CD14-positive monocyte (primary cell): ENCODE results near the gene RANBP3L. TPM values are rescaled to one million over a fixed set of nuclear protein-coding genes. Genes with fewer than 3 reads are reported as not detected.

Source experiments
- DNase-seq, 3 donors: peaks; one replicate each; pipeline ENCODE4 v3.0.0-alpha.2; 2011 to 2022
- H2AFZ ChIP-seq: 2 replicates; pipeline ENCODE4 v1.6.0; 2012; ENCODE audit warnings: mild to moderate bottlenecking, low read depth, low read length, inconsistent platforms; ENCODE audit not compliant: insufficient read depth, poor library complexity, severe bottlenecking
- H3K27ac ChIP-seq, 2 donors: 1 replicate in 1 of 2; 2 replicates in 1 of 2; pipeline ENCODE4 v1.5.1; 2012 to 2013; ENCODE audit warnings: low read length in 2 of 2, control low read depth in 1 of 2, inconsistent platforms in 1 of 2, low read depth in 1 of 2, mild to moderate bottlenecking in 1 of 2
- H3K27me3 ChIP-seq, 2 donors: one replicate each; pipeline versions ENCODE4 v1.6.0 to v1.6.1; 2011 to 2013; ENCODE audit warnings: low read length in 2 of 2; ENCODE audit not compliant: control insufficient read depth in 2 of 2, insufficient read depth in 2 of 2
- H3K36me3 ChIP-seq, 2 donors: replicated peaks in 1 of 2; 1 replicate in 1 of 2; 2 replicates in 1 of 2; pipeline versions ENCODE4 v1.5.1 to v1.6.1; 2012 to 2013; ENCODE audit warnings: low read length in 2 of 2, control low read depth in 1 of 2, inconsistent platforms in 1 of 2, mild to moderate bottlenecking in 1 of 2; ENCODE audit not compliant: insufficient read depth in 2 of 2, control insufficient read depth in 1 of 2
- H3K4me1 ChIP-seq, 2 donors: 1 replicate in 1 of 2; 2 replicates in 1 of 2; pipeline versions ENCODE4 v1.5.1 to v1.6.1; 2012 to 2013; ENCODE audit warnings: low read length in 2 of 2, control low read depth in 1 of 2, inconsistent platforms in 1 of 2, mild to moderate bottlenecking in 1 of 2, moderate library complexity in 1 of 2; ENCODE audit not compliant: insufficient read depth in 2 of 2, control insufficient read depth in 1 of 2
- H3K4me2 ChIP-seq: replicated peaks from 2 replicates; pipeline ENCODE3; 2012; ENCODE audit warnings: low read length, moderate library complexity, mild to moderate bottlenecking; ENCODE audit not compliant: poor library complexity, severe bottlenecking; ENCODE audit errors: extremely low read depth
- H3K4me3 ChIP-seq, 3 experiments: fragments of 200-600 bp in 1 of 3; sonication (generic) in 1 of 3; replicated peaks in 1 of 3; 1 replicate in 2 of 3; 2 replicates in 1 of 3; pipeline ENCODE4 v1.5.1; 2011 to 2013; ENCODE audit warnings: low read length in 3 of 3, mild to moderate bottlenecking in 3 of 3, control low read depth in 2 of 3, low read depth in 2 of 3, inconsistent platforms in 1 of 3, moderate library complexity in 1 of 3
- H3K79me2 ChIP-seq: 2 replicates; pipeline ENCODE4 v1.6.0; 2012; ENCODE audit warnings: mild to moderate bottlenecking, control low read depth, inconsistent platforms, low read length, moderate library complexity; ENCODE audit not compliant: insufficient read depth
- H3K9ac ChIP-seq: 2 replicates; pipeline ENCODE4 v1.6.0; 2017; ENCODE audit warnings: low read length, mild to moderate bottlenecking; ENCODE audit not compliant: insufficient read depth, poor library complexity, severe bottlenecking
- H3K9me3 ChIP-seq, 2 donors: replicated peaks in 1 of 2; 1 replicate in 1 of 2; 2 replicates in 1 of 2; pipeline versions ENCODE4 v1.5.1 to v1.6.1; 2012 to 2013; ENCODE audit warnings: low read length in 2 of 2, control low read depth in 1 of 2; ENCODE audit not compliant: control insufficient read depth in 1 of 2, insufficient read depth in 1 of 2
- H4K20me1 ChIP-seq: 2 replicates; pipeline ENCODE4 v1.6.0; 2012; ENCODE audit warnings: mild to moderate bottlenecking, low read length, control low read depth, moderate library complexity; ENCODE audit not compliant: insufficient read depth
- H3K27ac Mint-ChIP-seq, 7 donors: one replicate each; pipeline ENCODE4 v1.8.0; 2020; ENCODE audit warnings: mild to moderate bottlenecking in 7 of 7, mixed read lengths in 7 of 7, moderate library complexity in 6 of 7, inconsistent platforms in 2 of 7
- H3K27me3 Mint-ChIP-seq, 3 donors: one replicate each; pipeline ENCODE4 v1.8.0; 2021 to 2022; ENCODE audit warnings: low read depth in 3 of 3, mild to moderate bottlenecking in 3 of 3, mixed read lengths in 3 of 3, moderate library complexity in 3 of 3, inconsistent platforms in 1 of 3
- H3K36me3 Mint-ChIP-seq, 2 donors: one replicate each; pipeline ENCODE4 v1.8.0; 2020; ENCODE audit warnings: mixed read lengths in 2 of 2, inconsistent platforms in 1 of 2, mild to moderate bottlenecking in 1 of 2
- H3K4me1 Mint-ChIP-seq: one replicate; pipeline ENCODE4 v1.8.0; 2020; ENCODE audit warnings: mild to moderate bottlenecking, mixed read lengths
- H3K4me3 Mint-ChIP-seq, 2 donors: one replicate each; pipeline ENCODE4 v1.8.0; 2020; ENCODE audit warnings: mild to moderate bottlenecking in 2 of 2, mixed read lengths in 2 of 2, moderate library complexity in 1 of 2
- H3K9me3 Mint-ChIP-seq, 7 donors: one replicate each; pipeline ENCODE4 v1.8.0; 2020 to 2022; ENCODE audit warnings: mixed read lengths in 7 of 7, mild to moderate bottlenecking in 6 of 7, moderate library complexity in 6 of 7, inconsistent platforms in 2 of 7
- CTCF ChIP-seq: fragments of 200-600 bp; IDR thresholded peaks from one replicate; pipeline ENCODE4 v1.8.0; 2022; ENCODE audit warnings: antibody characterized with exemption, mild to moderate bottlenecking
- WGBS: methylation state at CpG from one replicate; pipeline ENCODE4 v1.1.5; 2013; ENCODE audit warnings: missing lambda C conversion rate; ENCODE audit not compliant: insufficient coverage; 5-methylcytosine and 5-hydroxymethylcytosine counted together
- intact Hi-C, 2 donors: fragments of 100-400 bp; cut with micrococcal nuclease; formaldehyde crosslinking; loops; one replicate each; pipeline versions ENCODE4 v1.15.0 to v1.15.1; 2023
- polyA plus RNA-seq, 3 donors: library from polyadenylated mRNA; depleted of rRNA in 1 of 3; unstranded in 2 of 3; stranded (reverse) in 1 of 3; fragments of 300-500 nt in 2 of 3; fragments of >200 nt in 1 of 3; fragmentation: Illumina TruSeq in 2 of 3; gene quantifications; 1 replicate in 2 of 3; 2 replicates in 1 of 3; pipeline ENCODE4 v1.2.3, GENCODE V29; 2012 to 2021

Gene RANBP3L
- polyA plus RNA-seq, 3 donors, result not detected

GRCh38 chr5:36215910-36216309 is 85.8 kb downstream of the RANBP3L start:
- TF ChIP-seq CTCF, result no peak
- Histone ChIP-seq H3K27ac (no peak overlapping the region), H3K9ac (no peak overlapping the region), H3K36me3 (peaks cover 34 to 73% of the 10 kb centered on the region in 2 donors), H3K4me3 (no peak overlapping the region), H3K4me2 (no peak overlapping the region), H3K79me2 (no peaks in the 10 kb centered on the region), H4K20me1 (no peaks in the 10 kb centered on the region), H2AFZ (no peak overlapping the region), H3K4me1 (no peaks in the 10 kb centered on the region), H3K27me3 (no peaks in the 10 kb centered on the region), H3K9me3 (no peaks in the 10 kb centered on the region)
- Mint-ChIP-seq H3K4me3 (no peak overlapping the region), H3K9me3 (no peaks in the 10 kb centered on the region), H3K4me1 (no peaks in the 10 kb centered on the region), H3K36me3 (peaks cover 53% of the 10 kb centered on the region in 2 donors), H3K27ac (no peak overlapping the region), H3K27me3 (no peaks in the 10 kb centered on the region)
- DNase-seq, result no peak
- intact Hi-C loops, result no loop called here
- WGBS, result no CpG with 5 or more reads among the region's 2 CpGs

GRCh38 chr5:36214436-36214835 is 87.3 kb downstream of the RANBP3L start:
- Histone ChIP-seq H3K4me1 (no peaks in the 10 kb centered on the region), H3K79me2 (no peaks in the 10 kb centered on the region), H3K9me3 (no peaks in the 10 kb centered on the region), H3K27ac (no peak overlapping the region), H3K27me3 (no peaks in the 10 kb centered on the region), H3K4me2 (no peak overlapping the region), H3K9ac (no peak overlapping the region), H2AFZ (no peak overlapping the region), H3K4me3 (no peak overlapping the region), H3K36me3 (peaks cover 23 to 71% of the 10 kb centered on the region in 2 donors), H4K20me1 (no peaks in the 10 kb centered on the region)
- Mint-ChIP-seq H3K9me3 (no peaks in the 10 kb centered on the region), H3K36me3 (peaks cover 47 to 48% of the 10 kb centered on the region in 2 donors), H3K4me3 (no peak overlapping the region), H3K4me1 (no peaks in the 10 kb centered on the region), H3K27me3 (no peaks in the 10 kb centered on the region), H3K27ac (no peak overlapping the region)
- WGBS, result no CpG with 5 or more reads among the region's 3 CpGs
- intact Hi-C loops, result no loop called here
- DNase-seq, result no peak
- TF ChIP-seq CTCF, result no peak
